IMR-90 (cell line): Measurements from ENCODE around the gene RPL12. TPM values are rescaled to one million over a fixed set of nuclear protein-coding genes. Genes with fewer than 3 reads are reported as not detected.

ENCODE experiments used
- ATAC-seq: fragments of 200-7000 bp; cut with Tn5 transposase; 2 replicates; pipeline ENCODE4 v1.9.1; 2020; ENCODE audit warnings: low read depth, mild to moderate bottlenecking, moderate library complexity
- BruUV-seq: library from RNA; stranded (reverse); fragments of 400-500 nt; replicated peaks from 2 replicates; lab custom pipeline; 2021; lab: Mats Ljungman, UMichigan
- CTCF ChIA-PET: fragments of 300-600 bp; formaldehyde crosslinking; extraction: SDS; loops from one replicate; lab custom pipeline; 2021; ENCODE audit warnings: antibody characterized with exemption; lab: Yijun Ruan, JAX
- POLR2A ChIA-PET: fragments of 300-600 bp; sonication (Branson Sonifier 250); formaldehyde crosslinking; loops from one replicate; lab custom pipeline; 2022; ENCODE audit warnings: antibody characterized with exemption; ENCODE audit not compliant: unreplicated experiment; lab: Charles Lee
- DNase-seq: peaks from one replicate; pipeline ENCODE4 v3.0.0; 2013
- H2AFZ ChIP-seq: replicated peaks from 2 replicates; pipeline ENCODE3; 2013; ENCODE audit warnings: low read length, mild to moderate bottlenecking; ENCODE audit not compliant: poor library complexity
- H2AK5ac ChIP-seq: 2 replicates; pipeline ENCODE4 v1.6.1; 2013; ENCODE audit warnings: low read depth, low read length, inconsistent platforms
- H2AK9ac ChIP-seq: replicated peaks from 2 replicates; pipeline ENCODE3; 2013; ENCODE audit warnings: mild to moderate bottlenecking, low read depth, low read length, moderate library complexity; ENCODE audit not compliant: poor library complexity
- H2BK120ac ChIP-seq: 2 replicates; pipeline ENCODE4 v1.6.1; 2013; ENCODE audit warnings: low read depth, low read length, inconsistent platforms
- H2BK15ac ChIP-seq: 3 replicates; pipeline ENCODE4 v1.6.1; 2013; ENCODE audit warnings: low read depth, low read length, inconsistent platforms
- H2BK20ac ChIP-seq: 2 replicates; pipeline ENCODE4 v1.6.1; 2013; ENCODE audit warnings: low read depth, mild to moderate bottlenecking, inconsistent platforms, low read length, moderate library complexity
- H2BK5ac ChIP-seq: 2 replicates; pipeline ENCODE4 v1.6.1; 2013; ENCODE audit warnings: mild to moderate bottlenecking, low read depth, low read length, inconsistent platforms; ENCODE audit not compliant: poor library complexity, severe bottlenecking
- H3K14ac ChIP-seq: replicated peaks from 2 replicates; pipeline ENCODE4 v1.6.1; 2013; ENCODE audit warnings: low read depth, low read length, inconsistent platforms
- H3K18ac ChIP-seq: 2 replicates; pipeline ENCODE4 v1.6.1; 2013; ENCODE audit warnings: low read depth, low read length, control low read depth
- H3K23ac ChIP-seq: 2 replicates; pipeline ENCODE4 v1.6.1; 2013; ENCODE audit warnings: low read depth, low read length, inconsistent platforms
- H3K27ac ChIP-seq: 2 replicates; pipeline ENCODE4 v1.5.1; 2013; ENCODE audit warnings: mild to moderate bottlenecking, control low read depth, low read length; ENCODE audit not compliant: insufficient read depth
- H3K27me3 ChIP-seq: 2 replicates; pipeline ENCODE4 v1.6.1; 2013; ENCODE audit warnings: low read length; ENCODE audit not compliant: control insufficient read depth, insufficient read depth
- H3K36me3 ChIP-seq: 2 replicates; pipeline ENCODE4 v1.6.1; 2013; ENCODE audit warnings: low read length, mixed read lengths; ENCODE audit not compliant: control insufficient read depth, insufficient read depth
- H3K4ac ChIP-seq: 2 replicates; pipeline ENCODE4 v1.6.1; 2013; ENCODE audit warnings: low read depth, low read length, inconsistent platforms
- H3K4me1 ChIP-seq: 2 replicates; pipeline ENCODE4 v1.6.1; 2013; ENCODE audit warnings: low read length, mixed read lengths; ENCODE audit not compliant: control insufficient read depth, insufficient read depth
- H3K4me2 ChIP-seq: 2 replicates; pipeline ENCODE4 v1.6.1; 2013; ENCODE audit warnings: low read depth, mild to moderate bottlenecking, control low read depth, low read length, moderate library complexity
- H3K4me3 ChIP-seq: 2 replicates; pipeline ENCODE4 v1.5.1; 2013; ENCODE audit warnings: low read depth, mild to moderate bottlenecking, control low read depth, low read length, moderate library complexity; ENCODE audit not compliant: insufficient read depth
- H3K56ac ChIP-seq: 2 replicates; pipeline ENCODE4 v1.6.1; 2013; ENCODE audit warnings: low read length, inconsistent platforms; ENCODE audit not compliant: insufficient read depth; ENCODE audit errors: extremely low read depth
- H3K79me1 ChIP-seq, 2 experiments: 2 replicates each; pipeline ENCODE4 v1.6.1; 2013; ENCODE audit warnings: low read length in 2 of 2, inconsistent platforms in 1 of 2, low read depth in 1 of 2
- H3K9ac ChIP-seq: 2 replicates; pipeline ENCODE4 v1.6.1; 2013; ENCODE audit warnings: low read depth, low read length, control low read depth
- H3K9me1 ChIP-seq: 2 replicates; pipeline ENCODE4 v1.6.1; 2013; ENCODE audit warnings: low read length, inconsistent platforms; ENCODE audit not compliant: insufficient read depth
- H3K9me3 ChIP-seq: 2 replicates; pipeline ENCODE4 v1.6.1; 2013; ENCODE audit warnings: low read length; ENCODE audit not compliant: control insufficient read depth, insufficient read depth
- H4K20me1 ChIP-seq: 2 replicates; pipeline ENCODE4 v1.6.1; 2013; ENCODE audit warnings: low read length, inconsistent platforms; ENCODE audit not compliant: insufficient read depth
- H4K5ac ChIP-seq: 2 replicates; pipeline ENCODE4 v1.6.1; 2013; ENCODE audit warnings: mild to moderate bottlenecking, low read depth, low read length, control low read depth
- H4K8ac ChIP-seq, 2 experiments: 2 replicates each; pipeline ENCODE4 v1.6.1; 2013; ENCODE audit warnings: low read depth in 2 of 2, low read length in 2 of 2, control low read depth in 1 of 2, inconsistent platforms in 1 of 2
- H4K91ac ChIP-seq: 2 replicates; pipeline ENCODE4 v1.6.1; 2013; ENCODE audit warnings: low read depth, low read length, inconsistent platforms; ENCODE audit not compliant: insufficient read depth
- BHLHE40 ChIP-seq: fragments of 150-350 bp; IDR thresholded peaks from 2 replicates; pipeline ENCODE4 v1.6.1; 2016; ENCODE audit warnings: mild to moderate bottlenecking, low read depth, low read length
- CEBPB ChIP-seq: IDR thresholded peaks from 2 replicates; pipeline ENCODE4 v1.6.1; 2012; ENCODE audit warnings: low read depth, low read length, improper control_type of control experiment
- CTCF ChIP-seq: conservative IDR thresholded peaks from 2 replicates; pipeline ENCODE4 v1.5.1; 2012; ENCODE audit warnings: mild to moderate bottlenecking, low read depth, low read length, improper control_type of control experiment
- FOS ChIP-seq: fragments of 150-350 bp; IDR thresholded peaks from 2 replicates; pipeline ENCODE4 v1.6.1; 2016; ENCODE audit warnings: low read depth, low read length
- MAZ ChIP-seq: IDR thresholded peaks from 2 replicates; pipeline ENCODE4 v1.6.1; 2012; ENCODE audit warnings: low read depth, mild to moderate bottlenecking, low read length, improper control_type of control experiment, moderate library complexity, borderline replicate concordance
- POLR2A ChIP-seq: IDR thresholded peaks from 2 replicates; pipeline ENCODE4 v1.6.1; 2012; ENCODE audit warnings: mild to moderate bottlenecking, low read depth, low read length
- RAD21 ChIP-seq: IDR thresholded peaks from 2 replicates; pipeline ENCODE4 v1.6.1; 2012; ENCODE audit warnings: low read length, improper control_type of control experiment
- RCOR1 ChIP-seq: IDR thresholded peaks from 2 replicates; pipeline ENCODE4 v1.6.1; 2012; ENCODE audit warnings: mild to moderate bottlenecking, low read length, improper control_type of control experiment; ENCODE audit not compliant: insufficient replicate concordance
- RFX5 ChIP-seq: IDR thresholded peaks from 2 replicates; pipeline ENCODE4 v1.8.0; 2012; ENCODE audit warnings: low read depth, mild to moderate bottlenecking, low read length, moderate library complexity
- SMC3 ChIP-seq: fragments of 150-350 bp; IDR thresholded peaks from 2 replicates; pipeline ENCODE4 v1.6.1; 2016; ENCODE audit warnings: low read depth, mild to moderate bottlenecking, antibody characterized with exemption, low read length, moderate library complexity
- USF2 ChIP-seq: fragments of 150-350 bp; IDR thresholded peaks from 2 replicates; pipeline ENCODE4 v1.6.1; 2017; ENCODE audit warnings: mild to moderate bottlenecking, antibody characterized with exemption, low read length, low read depth
- WGBS, 2 experiments: methylation state at CpG; one replicate each; pipeline versions ENCODE4 v1.1.5 to v1.1.7; 2013; ENCODE audit warnings: missing lambda C conversion rate in 2 of 2; ENCODE audit not compliant: insufficient read length in 1 of 2; ENCODE audit errors: extremely low coverage in 2 of 2; 5-methylcytosine and 5-hydroxymethylcytosine counted together
- dilution Hi-C: fragments of 300-500 bp; cut with HindIII; formaldehyde crosslinking; loops from one replicate; pipeline ENCODE4 v1.14.3; 2018; ENCODE audit warnings: low sequenced_read_pairs; ENCODE audit not compliant: unreplicated experiment
- in situ Hi-C: fragments of 300-500 bp; cut with MboI; formaldehyde crosslinking; loops from 3 replicates; pipeline ENCODE4 v1.14.3; 2019; ENCODE audit warnings: low sequenced_read_pairs, inconsistent platforms, mixed read lengths
- intact Hi-C: fragments of 100-400 bp; cut with micrococcal nuclease; formaldehyde crosslinking; loops from 2 replicates; pipeline ENCODE4 v1.10.0; 2022
- polyA plus RNA-seq, 3 experiments: library from polyadenylated mRNA; depleted of rRNA; stranded (reverse); fragments of >200 nt; gene quantifications; 2 replicates each; pipeline ENCODE4 v1.2.3, GENCODE V29; 2012; ENCODE audit warnings: low replicate concordance in 1 of 3
- total RNA-seq: library from RNA; depleted of rRNA; stranded (reverse); fragments of >200 nt; gene quantifications from 2 replicates; pipeline ENCODE4 v1.2.3, GENCODE V29; 2012

The RPL12 gene
- total and polyA plus RNA-seq, 2 of the 4 experiments (the other 2 are of a cell fraction), result 1,864 to 2,379 TPM

GRCh38 chr9:127455324-127455992, 4.3 kb upstream of the RPL12 start:
- no TSS peak for BruUV-seq

More at GRCh38 chr9:127455324-127455992, 4.3 kb upstream of the RPL12 start:
- Histone ChIP-seq H3K4me2 (no peak overlapping the region), H3K27me3 (no peaks in the 10 kb centered on the region), H4K20me1 (peaks cover 8% of the 10 kb centered on the region), H3K9me1 (peaks cover 11% of the 10 kb centered on the region), H4K5ac (no peak overlapping the region), H3K23ac (no peak overlapping the region), H3K18ac (no peak overlapping the region), H2AK9ac (peak overlapping the region; percentile 70), H2BK5ac (no peak overlapping the region), H2BK120ac (no peak overlapping the region), H4K8ac (no peak overlapping the region), H3K4me1 (peaks cover 5% of the 10 kb centered on the region), H3K56ac (no peak overlapping the region), H2BK20ac (no peak overlapping the region), H3K9ac (no peak overlapping the region), H2AFZ (no peak overlapping the region), H2BK15ac (no peak overlapping the region), H3K27ac (no peak overlapping the region), H3K14ac (no peak overlapping the region), H2AK5ac (no peak overlapping the region), H3K9me3 (no peaks in the 10 kb centered on the region), H3K4me3 (no peak overlapping the region), H3K79me1 (peaks cover 21 to 27% of the 10 kb centered on the region in 2 experiments), H3K4ac (no peak overlapping the region), H4K91ac (no peak overlapping the region), H3K36me3 (peaks cover 27% of the 10 kb centered on the region)
- in situ Hi-C loops (no loop called here), dilution Hi-C loops (no loop called here), intact Hi-C loops (no loop called here)
- POLR2A ChIA-PET, result interaction anchor here (0.8 kb wide), 1 partner anchor 11 kb away, joined by 3 read pairs; no protein-coding TSS in a partner anchor
- DNase-seq, result no peak
- CTCF ChIA-PET, result no interaction called here
- TF ChIP-seq POLR2A (no peak), RAD21 (no peak; the same call in 1 of the 2 replicates), SMC3 (0 out of 2 replicates have a peak, but pooled peaks have one; percentile 12), FOS (no peak), CEBPB (no peak), CTCF (peak; percentile 18; the same call in 1 of the 2 replicates), MAZ (no peak), RFX5 (no peak), RCOR1 (no peak), BHLHE40 (no peak), USF2 (no peak)
- WGBS, 2 experiments, result no CpG with 5 or more reads among the region's 6 CpGs
- ATAC-seq, result no peak
